Brain pericyte (primary cell): ENCODE results near the gene TP53RK.
"Not testable (repeated sequence)": the region's sequence is repeated elsewhere in the genome, so short reads cannot be mapped to it uniquely, and the experiment has no call there.

ENCODE experiments used
- DNase-seq: peaks from one replicate; pipeline ENCODE4 v3.0.0-alpha.2; 2012; ENCODE audit warnings: low read depth, low spot score

The TP53RK gene

DNA sequence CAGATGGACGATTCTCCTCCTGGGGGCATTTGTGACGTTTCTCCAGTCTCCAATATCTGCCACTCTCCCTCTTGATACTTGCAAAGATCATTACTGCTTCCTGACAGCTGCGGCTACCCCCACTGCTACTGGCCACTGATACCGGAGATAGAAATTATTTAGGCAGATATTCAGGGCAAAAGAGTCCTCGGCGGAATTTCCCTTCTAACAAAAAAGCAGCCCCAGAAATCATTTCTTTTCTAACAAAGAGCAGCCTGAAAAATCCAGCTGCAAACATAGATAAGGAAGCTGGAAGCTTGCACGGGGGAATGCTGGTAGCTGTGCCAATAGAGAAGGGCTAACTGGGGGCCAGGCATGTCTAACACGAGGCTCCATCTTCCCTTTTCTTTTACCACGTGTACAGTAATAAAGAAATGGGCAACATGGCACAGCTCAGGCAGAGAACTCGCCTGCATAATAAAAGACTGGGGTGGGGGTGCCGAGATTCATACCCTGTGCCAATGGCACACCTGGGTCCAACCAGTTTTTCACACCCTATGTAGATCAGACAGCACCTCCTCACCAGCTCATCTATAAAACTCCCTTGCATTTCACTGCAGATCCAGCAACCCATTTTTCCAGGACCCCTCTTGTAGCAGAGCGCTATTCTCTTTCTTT, 6.1 kb downstream of the TP53RK start:
- no peak for DNase-seq

DNA sequence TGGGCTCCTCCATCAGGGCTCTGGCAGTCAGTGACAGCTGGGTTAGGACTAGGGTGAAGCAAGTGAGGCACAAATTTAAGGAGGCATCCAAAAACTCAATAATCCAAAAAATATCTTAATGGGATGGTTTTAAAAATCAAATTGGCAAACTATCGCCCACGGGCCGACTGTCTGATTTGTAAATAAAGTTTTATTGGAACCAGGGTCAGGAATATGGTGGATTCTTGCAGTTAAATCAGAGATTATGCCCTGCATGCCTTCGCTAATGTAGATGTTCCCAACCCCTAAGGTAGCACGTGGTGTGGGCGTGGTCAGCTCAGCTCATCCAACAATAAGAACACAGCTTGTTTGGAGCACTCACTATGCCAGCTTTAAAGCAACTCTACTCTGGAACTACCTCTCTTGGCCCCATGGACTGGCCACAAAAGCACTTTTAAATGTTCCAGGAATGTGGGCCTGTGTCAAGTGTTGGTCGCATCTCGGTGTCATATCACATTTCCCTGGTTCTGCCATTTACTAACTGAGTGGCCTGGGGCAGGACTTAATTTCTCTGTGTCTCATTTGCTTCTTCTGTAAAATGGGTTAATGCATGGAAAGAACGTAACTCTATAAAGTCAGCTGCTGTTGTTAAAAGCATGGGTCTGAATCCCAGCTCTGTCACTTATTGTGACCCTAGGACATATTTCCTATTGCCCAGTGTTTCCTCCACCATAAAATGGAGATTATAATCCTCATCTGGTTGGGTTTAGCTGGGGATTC, 7.0 kb downstream of the TP53RK start:
- DNase-seq: no peak

DNA sequence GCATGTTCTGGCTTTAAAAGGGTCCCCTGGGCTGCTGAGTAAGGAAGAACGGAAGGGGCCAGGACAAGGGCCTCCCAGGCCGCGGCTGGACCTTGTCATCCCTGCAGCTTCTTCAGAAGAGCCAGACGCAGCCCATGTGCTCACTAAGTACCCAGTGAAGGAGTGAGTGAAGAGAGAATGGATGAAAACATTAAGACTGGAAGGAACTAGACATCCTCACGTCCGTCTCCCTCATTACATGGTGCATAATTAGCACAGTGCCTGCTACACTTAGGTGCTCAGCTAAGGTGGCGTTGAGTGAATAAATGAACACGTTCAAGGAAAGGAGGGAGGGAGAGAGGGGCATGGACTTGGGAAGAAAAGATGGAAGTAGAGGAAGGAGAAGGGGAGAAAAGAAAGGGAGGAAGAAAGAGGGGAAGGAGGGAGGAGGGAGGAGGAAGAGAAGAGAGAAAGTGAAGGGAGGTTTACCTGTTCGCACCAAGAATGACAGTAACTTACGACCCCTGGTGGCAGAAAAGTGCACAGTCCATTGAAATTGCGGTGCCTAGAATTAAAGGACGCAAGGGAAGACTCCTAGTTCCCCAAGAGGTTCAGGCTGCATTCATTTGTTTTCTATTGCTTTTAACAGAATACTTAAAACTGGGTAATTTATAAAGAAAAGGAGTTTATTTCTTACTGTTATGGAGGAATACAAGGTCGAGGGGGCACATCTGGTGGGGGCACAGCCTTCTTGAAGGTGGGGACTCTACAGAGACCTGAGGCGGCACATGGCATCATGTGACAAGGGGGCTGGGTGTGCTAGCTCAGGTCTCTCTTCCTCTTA, 8.0 kb downstream of the TP53RK start:
- no peak for DNase-seq

DNA sequence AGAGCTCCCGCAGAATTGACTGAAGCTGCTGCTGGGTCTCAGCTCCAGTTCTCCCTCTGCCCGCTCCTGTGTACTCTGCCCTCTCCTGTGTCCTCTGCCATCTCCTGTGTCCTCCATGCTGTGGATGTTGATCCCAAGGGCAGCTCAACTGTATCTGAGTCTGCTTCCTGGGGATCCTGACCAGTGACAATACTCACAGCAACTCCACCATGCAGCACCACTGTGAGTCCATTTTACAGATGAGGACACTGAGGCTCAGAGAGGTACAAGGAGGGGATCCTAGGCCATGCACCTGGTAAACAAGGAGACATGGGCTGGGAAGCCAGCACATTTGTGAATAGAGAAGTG, 8.6 kb downstream of the TP53RK start:
- DNase-seq: no peak

DNA sequence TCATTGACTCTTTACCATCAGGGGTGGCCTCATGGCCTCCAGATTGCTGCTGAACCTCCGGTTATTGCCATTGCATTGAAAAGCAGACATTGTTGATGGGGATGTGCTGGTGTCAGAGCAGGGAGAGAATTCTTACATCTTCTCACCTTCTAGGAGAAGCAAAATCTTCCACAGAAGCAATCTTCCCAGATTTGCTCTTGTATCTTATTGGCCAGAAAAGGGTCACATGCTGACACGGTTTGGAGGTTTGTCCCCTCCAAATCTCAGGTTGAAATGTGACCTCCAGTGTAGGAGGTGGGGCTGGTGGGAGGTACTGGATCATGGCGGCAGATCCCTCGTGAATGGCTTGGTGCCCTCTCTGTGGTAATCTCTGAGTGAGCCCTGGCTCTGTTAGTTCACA, 10.7 kb downstream of the TP53RK start:
- DNase-seq: no peak

DNA sequence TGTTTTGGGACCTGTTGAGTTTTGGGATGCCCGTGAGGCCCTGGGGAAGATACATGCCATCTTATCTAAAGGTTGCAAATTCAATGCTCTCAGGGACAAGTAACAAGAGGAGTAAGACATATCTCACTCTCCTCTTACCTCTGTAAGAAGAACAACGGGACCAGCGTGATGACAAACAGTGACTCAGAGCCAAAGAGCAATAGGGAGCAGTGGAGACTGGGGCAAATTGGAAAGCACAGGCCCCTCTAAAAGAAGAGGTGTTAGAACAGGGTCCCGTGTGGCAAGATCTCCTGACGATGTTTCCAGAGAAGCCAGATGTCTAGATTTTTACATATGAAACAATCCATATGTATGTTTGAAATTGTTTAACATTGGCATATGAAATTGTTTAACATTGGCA, 11.6 kb downstream of the TP53RK start:
- DNase-seq: no peak

DNA sequence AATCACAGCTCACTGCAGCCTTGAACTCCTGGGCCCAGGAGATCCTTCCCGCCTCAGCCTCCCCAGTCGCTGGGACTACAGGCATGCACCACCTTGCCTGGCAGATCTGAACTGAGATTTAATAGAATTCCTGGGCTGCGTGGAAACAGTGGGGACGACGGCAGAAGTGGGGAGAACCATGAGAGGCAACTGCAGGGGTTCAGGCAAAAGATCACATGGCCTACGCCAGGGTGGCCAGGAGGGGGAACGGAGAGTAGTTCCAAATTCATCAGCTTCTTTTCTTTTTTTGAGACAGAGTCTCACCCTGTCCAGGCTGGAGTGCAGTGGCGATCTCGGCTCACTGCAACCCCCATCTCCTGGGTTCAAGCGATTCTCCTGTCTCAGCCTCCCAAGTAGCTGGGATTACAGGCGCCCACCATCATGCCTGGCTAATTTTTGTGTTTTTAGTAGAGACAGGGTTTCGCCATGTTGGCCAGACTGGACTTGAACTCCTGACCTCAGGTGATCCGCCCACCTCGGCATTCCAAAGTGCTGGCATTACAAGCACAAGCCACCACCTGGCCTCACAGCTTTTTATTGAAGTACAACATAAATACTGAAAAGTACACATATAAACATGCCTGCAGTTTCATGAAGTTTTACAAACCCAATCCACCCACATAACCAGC, 12.5 kb downstream of the TP53RK start:
- not testable (repeated sequence) for DNase-seq

DNA sequence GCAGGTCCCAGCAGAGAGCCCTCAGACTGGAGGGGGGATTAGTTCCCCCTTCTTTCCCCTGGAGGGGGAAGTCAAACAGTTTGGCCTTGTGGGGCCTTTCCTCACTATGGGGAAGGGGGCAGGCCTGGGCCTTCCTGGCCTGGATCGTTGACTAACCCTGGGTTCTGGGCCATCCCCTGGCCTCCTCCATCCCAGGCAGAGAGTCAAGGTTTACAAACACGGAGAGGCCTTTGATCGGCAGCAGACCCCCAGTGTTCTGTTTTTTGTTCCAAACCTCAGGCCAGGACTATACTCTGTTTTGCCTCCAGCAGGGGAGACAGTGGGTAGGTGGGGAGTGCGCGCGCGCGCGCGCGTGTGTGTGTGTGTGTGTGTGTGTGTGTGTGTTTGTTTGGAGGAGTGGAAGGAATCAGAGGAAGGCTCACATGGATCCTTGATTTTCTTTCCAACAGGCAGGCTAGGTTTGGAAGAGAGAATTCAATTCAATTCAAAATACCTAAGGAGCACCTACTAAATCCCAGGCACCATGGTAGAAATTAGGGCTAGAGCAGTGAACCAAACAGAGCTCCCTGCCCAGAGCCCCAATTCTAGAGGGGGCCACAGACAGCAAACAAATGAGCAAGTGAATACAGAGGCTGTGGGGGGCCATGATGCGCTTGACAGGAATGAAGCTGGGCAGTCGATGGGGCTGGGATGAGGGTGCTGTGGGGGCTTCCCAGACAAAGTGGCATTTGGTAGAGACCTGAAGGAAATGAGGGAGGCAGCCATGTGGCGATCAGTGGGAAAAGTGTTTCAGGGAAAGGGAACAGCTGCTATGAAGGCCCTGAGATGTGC, 14.8 kb downstream of the TP53RK start:
- peak; percentile 81 for DNase-seq

DNA sequence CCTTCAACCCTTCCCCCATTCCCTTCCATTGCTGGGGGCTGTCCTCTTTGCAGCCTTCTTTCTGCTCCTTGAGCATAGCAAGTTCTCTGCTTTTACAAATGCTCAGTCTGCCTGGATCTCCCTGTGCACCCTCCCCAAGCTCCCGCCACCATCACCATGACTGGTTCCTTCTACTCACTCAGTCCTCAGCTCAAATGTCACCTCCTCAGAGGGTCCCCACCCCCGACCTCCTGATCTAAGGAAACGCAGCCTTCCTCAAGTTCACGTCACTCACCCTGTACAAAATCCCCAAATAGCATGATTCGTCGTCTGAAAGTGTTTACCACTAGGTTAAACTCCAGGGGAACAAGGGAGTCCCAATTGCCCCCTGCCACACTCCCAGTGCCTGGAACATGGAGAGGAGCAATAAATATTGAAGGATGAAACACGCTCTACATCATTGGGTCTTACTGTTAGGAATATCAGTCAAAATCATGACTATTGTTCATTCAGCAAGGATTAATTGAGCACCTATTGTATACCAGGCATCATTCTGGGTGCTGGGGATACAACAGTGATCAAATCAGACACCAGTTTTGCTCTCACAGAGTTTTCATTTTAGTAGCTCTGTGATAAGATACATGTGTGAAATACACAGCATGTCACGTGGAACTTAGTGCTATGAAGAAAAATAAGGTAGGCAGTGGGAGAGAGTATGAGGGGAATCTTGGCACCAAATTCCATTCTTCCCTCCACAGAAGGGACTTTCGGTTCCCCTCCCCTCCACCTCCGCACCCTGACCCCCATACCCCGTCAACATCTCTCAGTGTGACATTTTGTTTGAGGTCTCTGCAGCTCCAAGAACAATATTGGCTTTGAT, 15.6 kb downstream of the TP53RK start:
- no peak for DNase-seq

DNA sequence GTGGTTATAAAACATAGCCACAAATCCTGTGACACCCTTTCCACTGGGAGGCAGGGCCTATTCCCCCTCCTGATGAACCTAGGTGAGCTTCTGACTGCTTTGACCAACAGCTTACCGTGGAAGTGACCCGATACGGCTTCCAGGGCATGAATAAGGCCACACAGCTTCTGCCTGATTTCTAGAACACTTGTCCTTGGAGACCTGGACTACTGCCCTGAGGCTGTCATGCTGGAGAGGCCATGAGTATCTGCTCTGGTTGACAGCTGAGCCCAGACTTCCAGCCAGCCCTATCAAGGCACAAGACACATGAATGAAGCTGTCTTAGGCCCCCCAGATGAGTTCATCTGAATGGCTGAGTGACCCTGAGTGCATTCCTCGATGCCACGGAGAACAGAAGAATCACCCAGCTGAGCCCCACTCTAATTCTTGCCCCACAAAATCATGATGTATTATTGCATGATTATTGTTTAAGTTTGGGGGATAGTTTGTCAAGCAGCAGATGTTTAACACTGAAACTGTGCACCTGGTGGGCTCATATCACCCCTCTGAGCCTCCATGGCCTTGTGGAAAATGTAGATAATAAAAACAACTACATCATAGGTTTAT, 16.6 kb downstream of the TP53RK start:
- no peak for DNase-seq

DNA sequence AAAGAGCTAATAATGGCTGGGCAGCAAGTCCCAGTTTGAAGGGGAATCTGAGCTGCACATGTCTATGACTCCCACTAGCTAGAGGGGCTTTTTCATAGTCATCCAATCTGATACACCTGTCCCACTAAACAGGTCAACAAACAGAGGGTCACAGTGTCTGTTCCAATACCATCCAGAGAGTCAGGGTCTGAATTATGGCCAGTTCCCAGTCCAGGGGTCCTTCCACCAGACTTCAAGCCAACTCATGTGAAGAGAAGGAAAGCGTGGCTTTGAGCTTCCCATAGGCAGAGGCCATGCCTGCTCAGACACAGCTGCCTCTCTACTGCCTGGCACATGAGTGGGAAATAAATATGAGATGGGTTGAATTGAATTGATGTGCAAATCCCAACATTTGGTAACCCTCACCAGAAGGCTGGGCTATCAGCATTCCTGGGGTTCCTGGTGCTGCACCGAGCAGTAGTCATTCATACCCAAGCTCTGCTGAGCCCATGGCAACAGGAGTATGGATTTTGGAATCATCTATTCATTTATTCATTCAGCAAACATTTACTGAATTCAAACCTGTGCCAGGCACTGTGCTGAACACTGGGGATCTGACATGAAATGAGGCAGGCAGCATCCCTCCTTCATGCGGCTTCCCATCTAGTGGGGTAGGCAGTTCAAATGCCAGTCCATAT, 17.2 kb downstream of the TP53RK start:
- DNase-seq: no peak

DNA sequence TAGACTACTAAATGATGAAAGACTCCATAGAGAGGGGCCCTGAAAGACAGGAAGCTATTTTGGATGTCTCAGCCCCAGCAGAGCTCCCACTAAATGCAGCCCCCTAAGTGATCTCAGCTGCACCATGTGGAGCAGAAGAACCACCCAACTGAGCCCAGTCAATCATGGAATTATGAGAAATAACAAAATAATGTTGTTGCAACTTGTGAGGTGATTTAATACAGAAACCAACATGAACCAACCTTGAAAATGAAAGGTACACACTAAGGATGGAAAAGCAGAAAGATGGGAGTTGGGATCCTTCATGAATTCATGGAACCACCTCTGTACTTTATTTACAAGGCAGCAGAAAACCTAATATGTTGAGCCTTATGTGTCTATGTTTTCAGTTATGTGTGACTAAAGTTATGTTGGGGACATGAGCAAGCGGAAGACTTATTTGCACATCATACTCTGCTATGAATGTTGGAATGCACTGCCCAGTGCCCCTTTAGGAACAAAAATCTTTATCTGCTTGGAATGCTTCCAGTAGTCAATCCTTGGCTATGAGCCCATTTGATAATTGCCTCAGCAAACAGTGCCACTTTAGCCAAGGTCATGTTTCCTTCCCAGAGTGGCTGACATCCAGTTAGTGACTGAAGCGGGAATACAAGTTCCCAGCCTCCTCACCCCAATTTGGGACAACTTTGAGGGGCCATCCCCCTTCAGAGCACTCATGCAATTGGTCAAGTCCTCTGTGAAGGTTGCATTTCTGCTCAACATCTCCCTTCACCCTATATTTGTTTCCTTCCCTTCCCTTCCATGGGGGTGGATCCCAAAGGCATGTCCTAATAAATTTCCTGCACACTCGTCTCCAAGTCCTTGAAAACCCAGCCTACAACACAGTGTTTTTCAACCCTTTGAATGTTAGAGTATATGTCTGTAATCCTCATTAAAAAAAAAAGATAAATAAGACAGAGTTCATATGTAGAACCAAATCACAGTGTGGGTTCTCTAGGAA, 18.4 kb downstream of the TP53RK start:
- no peak for DNase-seq

DNA sequence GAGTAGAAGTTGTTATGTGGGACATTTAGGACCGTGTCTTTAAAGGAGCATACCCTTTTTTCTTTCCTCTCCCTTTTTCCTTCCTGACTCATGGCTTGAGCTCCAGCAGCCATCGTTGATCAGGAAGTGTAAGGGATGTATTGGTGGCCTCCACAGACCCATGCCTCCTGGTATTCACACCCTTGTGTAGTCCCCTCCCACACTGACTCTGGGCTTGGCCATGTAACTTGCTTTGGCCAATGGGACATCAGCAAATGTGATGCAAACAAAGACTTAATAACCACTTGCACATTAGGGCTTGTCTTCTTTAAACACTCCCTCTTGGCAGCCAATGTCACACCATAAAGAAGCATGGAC, 19.0 kb downstream of the TP53RK start:
- no peak for DNase-seq

DNA sequence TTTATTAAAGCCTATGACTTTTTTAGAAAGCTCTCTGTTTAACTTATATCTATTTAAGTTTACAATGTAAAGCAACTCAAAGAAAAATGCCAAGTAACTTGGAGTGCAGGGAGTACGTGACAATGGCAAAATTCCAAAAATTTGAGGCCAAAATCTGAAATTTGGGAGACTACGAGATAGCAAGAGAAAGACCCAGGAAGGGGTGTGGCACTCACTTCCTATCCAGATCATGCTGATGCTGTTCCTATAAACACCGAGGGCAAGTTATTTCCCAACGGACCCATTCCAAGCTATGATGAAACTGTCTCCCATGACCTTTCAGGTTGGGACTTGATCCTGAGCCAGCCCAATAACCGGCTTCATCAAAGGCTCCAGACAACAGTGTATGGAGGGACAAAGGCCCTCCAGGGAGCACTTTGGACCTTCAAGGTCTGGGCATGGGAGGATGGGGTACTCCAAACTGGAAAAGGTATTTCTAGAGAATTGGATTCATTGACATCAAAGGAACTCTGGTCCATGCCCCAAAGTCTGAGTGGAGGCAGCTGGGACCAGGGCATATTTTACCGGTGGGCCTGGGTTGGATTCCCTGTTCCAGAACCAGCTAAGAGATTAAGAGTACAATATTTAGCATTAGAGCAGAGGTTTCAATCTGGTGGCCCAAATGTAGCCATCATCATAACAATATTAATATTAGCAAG, 22.3 kb downstream of the TP53RK start:
- no peak for DNase-seq

DNA sequence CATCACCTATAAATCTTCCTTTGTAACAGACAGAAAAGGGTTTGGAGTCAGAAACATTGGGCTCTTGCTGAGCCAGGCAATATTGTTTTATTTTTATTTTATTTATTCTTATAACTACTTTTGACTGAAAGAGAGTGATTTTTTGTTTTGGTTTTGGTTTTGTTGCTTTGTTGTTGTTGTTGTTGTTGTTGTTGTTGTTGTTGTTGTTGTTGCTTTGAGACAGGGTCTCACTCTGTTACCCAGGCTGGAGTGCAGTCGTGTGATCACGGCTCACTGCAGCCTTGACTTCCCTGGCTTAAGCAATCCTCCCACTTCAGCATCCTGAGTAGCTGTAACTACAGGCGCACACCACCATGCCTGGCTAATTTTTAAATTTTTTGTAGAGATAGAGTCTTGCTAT, 22.9 kb downstream of the TP53RK start:
- DNase-seq: no peak

DNA sequence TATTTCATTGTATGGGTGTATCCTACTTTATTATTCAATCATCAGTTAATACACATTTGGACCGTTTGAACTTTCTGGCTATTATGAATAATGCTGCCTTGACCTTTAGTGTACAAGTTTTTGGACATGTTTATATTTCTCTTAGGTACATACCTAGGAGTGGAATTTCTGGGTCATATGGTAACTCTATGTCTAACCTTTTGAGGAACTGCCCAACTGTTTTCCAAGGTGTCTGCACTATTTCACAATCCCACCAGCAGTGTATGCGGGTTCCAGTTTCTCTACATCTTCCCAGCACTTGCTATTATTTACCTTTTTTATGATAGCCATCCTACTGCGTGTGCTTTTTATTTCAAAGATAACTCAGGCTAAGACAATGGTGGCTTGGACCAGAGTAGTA, 23.6 kb downstream of the TP53RK start:
- DNase-seq: no peak

DNA sequence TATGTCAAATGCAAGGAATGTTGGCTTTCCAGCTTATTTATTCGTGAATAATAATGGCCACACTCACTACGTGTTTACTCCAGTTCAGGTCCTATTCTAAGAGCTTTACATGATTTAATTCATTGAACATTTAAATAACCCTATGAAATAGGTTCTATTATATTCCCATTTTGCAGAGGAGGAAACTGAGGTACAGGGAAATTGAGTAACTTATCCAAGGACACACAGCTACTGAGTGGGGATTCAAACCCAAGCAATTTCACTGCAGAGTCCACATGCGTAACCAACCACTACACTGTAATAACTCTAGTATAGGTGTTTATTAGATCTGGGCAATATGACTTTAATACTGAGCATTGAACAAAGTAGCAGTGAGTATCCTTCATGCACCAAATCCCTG, 25.7 kb downstream of the TP53RK start:
- no peak for DNase-seq

DNA sequence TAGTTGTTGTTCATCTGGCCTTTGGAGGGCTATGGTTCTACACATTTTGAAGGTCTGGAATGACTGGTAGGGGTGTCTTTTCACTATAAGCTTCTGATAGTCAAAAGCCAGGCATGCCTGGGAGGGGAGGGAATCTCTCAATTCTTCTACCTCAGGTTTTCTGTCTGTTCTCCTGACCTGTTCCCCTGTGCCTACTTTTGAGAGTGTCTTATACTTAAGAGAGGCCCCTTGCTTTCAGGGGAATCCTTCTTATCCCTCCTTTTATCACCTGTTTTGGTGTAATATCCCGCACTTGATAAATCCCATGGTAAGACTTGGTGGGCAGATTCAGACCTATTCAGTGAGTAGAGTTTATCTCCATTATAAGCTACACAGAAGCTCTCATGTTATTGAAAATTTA, 27.6 kb downstream of the TP53RK start:
- no peak for DNase-seq
